Measurements from ENCODE around the gene MCM7.

MCM7 gene

DNA sequence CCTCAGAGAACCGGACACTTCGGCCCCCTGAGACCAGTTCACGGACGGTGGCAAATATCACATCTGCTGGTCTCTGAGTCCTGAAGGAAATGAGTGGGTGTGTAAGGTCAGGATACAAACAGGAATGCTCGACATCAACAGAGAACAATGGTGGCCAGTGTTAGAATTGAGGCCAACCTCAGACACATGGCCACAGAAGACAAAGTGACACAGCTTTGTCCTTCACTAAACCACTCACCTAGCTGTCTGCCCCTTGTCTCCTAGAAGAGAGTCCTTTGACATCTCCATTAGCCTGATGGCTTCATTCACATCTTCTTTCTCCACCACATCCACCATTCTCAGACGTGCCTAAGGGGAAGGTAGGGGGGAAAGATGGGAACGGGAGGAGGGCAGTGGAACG is 8.1 kb downstream of the MCM7 start:
- DNase-seq, result peak in 1 of 2 experiments; percentile 29

GRCh38 chr7:100091411-100092181 is 9.6 kb downstream of the MCM7 start:
- DNase-seq, result peak; percentile 64

DNA sequence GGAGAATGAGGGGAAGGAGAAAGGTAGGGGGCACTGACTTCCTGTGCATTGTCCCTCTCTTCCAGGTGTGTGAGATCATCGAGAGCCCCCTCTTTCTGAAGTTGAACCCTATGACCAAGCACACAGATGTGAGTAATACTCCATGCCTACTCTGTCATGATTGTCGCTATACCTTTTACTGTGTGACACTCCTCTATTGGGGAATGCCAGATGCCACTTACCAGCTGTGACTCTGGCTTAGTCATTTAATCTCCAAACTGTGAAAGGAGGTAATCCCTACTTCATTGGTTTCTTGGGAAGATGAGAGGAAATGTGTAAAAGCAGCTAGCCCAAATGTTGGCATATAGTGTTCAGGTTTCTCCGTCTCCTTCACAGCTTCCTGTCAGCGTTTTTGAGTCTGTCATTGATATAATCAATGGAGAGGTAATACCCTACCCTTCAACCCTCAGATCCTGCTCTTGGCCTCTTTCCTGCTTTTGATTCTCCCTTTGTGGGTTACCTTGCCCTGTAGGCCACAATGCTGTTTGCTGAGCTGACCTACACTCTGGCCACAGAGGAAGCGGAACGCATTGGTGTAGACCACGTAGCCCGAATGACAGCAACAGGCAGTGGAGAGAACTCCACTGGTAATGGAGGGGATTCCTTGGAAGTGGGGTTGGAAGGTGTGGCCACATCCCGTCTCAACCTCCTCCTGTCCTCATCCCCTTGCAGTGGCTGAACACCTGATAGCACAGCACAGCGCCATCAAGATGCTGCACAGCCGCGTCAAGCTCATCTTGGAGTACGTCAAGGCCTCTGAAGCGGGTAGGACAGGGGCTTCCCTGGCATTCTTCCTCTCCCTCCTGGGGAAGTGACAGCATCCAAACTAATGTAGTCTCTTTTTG is 10.4 kb downstream of the MCM7 start:
- DNase-seq, result peak in 1 of 2 experiments; percentile 53

DNA sequence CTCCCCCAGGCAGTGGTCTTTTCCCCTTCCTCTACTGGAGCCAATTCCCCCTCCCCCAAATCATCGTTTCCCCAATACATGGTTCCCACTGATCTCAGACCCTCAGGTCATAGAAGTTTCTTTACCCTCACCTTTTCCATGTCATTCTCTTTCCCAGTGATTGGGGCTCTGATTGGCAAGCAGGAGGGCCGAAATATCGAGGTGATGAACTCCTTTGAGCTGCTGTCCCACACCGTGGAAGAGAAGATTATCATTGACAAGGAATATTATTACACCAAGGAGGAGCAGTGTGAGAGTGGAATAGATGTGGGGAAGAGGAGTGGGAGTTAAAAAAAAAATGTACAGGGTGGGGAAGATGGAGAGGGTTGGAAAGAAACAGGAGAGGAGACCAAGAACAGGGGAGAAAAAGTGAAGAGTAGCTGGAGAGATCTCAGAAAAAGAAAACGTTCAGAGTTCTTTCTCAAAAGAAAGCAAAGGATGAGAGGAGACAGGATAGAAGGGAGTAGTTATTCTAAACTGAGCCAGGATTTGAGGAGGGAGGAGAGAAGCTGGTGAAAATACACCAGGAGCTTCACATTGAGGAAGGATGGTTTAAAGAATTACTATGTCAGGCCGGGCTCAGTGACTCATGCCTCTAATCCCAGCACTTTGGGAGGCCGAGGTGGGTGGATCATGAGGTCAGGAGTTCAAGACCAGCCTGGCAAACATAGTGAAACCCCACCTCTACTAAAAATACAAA is 11.6 kb downstream of the MCM7 start:
- DNase-seq, result peak in 1 of 2 experiments; percentile 42

GRCh38 chr7:100088621-100089457 is 12.4 kb downstream of the MCM7 start, which contains the start of gene COPS6:
Gene COPS6, plus strand, starts transcription at chr7:100088969. Its CDS starts 22 bp downstream, at chr7:100088991.
- peak; percentile 91 to 92 for DNase-seq

- no peak for DNase-seq
These were observed 13.0 kb downstream of the MCM7 start for GRCh38 chr7:100088095-100088620.

DNA sequence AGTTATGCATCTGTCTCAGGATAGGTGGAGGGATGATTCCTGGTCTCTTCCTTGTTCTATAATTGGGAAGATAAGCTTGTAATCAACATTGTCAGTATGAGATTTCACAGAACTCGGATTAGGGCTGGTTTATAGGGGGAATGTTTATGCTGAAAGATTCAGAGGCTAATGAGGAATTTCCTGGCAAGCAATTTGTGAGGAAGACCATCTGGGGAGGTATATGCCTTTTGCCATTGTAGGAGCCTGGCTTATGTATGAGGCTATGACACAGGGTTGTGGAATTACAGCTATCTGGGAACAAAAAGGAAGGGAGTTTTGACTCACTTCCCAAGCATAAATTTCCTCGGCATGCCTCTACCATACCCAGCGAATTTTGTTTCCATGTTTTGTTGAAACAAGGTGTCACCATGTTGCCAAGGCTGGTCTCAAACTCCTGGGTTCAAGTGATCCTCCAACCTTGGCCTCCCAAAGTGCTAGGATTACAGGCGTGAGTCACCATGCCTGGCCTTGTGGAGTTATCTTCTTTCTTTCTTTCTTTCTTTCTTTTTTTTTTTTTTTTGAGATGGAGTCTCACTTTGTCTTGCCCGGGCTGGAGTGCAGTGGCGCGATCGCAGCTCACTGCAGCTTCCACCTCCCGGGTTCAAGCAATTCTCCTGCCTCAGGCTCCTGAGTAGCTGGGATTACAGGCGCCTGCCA is 14.0 kb downstream of the MCM7 start:
- no peak for DNase-seq

DNA sequence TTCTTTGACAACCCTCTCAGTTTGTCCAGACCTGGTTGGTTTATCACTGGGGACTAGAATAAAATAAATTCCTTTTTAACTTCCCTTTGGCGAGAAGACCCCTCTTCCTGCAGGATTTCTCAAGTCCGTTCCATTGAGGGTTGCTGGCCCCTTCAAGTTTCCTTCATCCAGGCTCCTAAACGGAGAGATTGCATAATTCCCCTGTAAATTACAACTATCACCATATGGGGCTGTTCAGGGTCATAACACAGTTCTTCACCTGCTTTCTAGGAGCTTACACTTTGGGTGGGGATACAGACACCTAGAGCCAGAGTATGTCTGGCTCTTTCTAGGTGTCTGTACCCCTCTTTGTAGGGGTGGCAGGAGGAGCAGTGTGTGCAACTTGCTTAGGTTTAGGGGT is 15.7 kb downstream of the MCM7 start:
- DNase-seq, result no peak

DNA sequence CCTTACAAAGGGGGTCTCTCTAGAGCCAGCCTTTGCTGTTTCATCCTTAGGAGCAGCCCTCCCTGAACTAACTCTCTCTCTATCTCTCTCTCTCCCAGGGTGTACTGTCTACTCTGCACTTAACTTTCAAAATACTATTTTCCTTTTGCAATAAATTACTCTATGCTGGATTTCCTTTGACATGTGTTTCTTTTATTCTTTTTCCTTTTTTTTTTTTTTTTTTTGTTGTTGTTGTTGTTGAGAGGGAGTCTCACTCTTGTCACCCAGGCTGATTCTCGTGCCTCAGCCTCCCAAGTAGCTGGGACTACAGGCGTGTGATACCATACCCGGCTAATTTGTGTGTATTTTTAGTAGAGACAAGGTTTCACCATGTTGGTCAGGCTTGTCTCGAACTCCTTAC is 18.2 kb downstream of the MCM7 start:
- no peak for DNase-seq

GRCh38 chr7:100081535-100082102 is 19.6 kb downstream of the MCM7 start, which contains the start of gene ZNF3:
Gene ZNF3, minus strand, starts transcription at chr7:100081723. Its CDS starts 4,366 bp downstream, at chr7:100077357.
- peak; percentile 98 to 99 for DNase-seq

GRCh38 chr7:100080907-100081534 is 20.2 kb downstream of the MCM7 start:
- no peak for DNase-seq

GRCh38 chr7:100079024-100079560 is 22.1 kb downstream of the MCM7 start:
- no peak for DNase-seq

DNA sequence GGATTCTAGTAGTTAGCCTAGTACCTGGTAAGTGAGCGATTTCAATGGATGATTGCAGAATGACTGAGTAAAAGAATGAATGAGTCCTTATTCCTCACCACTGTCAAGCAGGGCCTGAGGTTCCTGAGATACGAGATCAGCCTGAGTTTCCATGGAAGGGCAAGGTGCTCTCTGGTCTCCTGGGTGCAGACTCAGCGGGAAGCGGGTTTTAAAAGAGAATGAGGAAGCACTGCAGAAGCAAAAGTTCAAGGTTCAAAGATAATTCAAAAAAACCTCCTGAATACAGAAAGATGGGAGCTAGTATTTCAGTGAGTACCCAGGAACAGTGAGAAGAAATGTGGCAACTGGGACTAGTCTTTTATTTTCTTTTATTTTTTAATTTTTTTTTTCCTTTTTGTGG is 24.0 kb downstream of the MCM7 start:
- no peak for DNase-seq

DNA sequence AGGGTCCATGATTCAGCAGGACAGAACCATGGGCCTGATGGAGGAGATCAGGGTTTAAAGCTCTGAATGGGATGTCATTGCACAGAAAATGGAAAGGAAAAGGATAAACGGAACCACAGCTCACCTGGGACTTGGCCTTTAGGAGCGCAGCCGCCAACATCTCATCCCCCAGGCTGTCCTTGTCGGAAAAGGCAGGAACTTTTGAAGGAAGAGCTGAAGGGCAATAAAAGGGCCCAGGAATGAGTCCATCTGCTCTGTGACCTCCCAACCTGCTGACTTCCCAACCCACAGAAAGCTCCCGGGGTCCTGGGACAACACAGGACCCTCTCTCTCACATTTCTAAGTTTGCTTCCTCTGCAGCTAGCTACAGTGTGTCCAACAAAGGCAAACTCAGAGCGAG is 25.8 kb downstream of the MCM7 start:
- no peak for DNase-seq

DNA sequence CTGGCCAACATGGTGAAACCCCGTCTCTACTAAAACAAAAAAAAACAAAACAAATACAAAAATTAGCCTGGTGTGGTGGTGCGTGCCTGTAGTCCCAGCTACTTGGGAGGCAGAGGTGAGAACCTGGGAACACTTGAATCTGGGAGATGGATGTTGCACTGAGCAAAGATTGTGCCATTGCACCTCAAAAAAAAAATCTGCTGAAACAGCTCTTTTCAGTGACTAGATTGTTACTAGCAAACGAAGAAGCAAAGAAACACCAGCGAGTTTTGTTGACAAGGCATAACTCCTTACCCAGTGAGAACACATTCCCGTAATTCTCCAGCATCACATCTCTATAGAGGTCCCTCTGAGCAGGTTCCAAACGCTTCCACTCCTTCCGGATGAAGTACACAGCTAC is 26.4 kb downstream of the MCM7 start:
- no peak for DNase-seq

GRCh38 chr7:100072462-100072861 is 28.7 kb downstream of the MCM7 start:
- DNase-seq, result no peak

- peak in 1 of 2 experiments; percentile 24 for DNase-seq
These were observed 30.0 kb downstream of the MCM7 start for GRCh38 chr7:100071018-100071723.

DNA sequence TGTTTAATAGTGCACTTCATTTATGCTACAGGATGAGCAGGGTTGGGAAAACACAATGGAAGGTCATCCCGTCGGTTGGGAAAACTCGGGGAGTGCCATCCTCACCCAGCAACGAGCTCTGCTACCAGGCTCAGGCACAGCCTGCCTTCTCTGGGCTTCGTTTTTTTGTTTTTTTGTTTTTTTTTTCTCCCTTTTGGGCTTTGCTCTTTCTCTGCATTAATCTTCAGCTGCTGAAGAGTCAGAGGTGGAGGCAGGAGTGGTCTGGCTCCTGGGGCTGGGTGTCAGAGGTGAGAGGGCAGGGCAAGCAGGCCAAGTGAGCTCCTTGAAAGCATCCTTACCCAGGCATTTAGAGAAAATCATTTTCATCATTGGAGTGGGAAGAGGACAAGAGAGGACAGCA is 31.2 kb downstream of the MCM7 start:
- DNase-seq, result no peak

GRCh38 chr7:100066953-100067352 is 34.2 kb downstream of the MCM7 start:
- no peak for DNase-seq

All from activated T-cell treated with anti-CD3 and anti-CD28 coated beads, Interleukin-2, amount 50 U/mL, for 48 hours (primary cell).